Sigmoid colon (tissue), 4 donors: ENCODE results near the gene NTRK1.

Experiments used
- CTCF ChIP-seq, 4 experiments: fragments of 450-650 bp in 3 of 4; fragments of 200-600 bp in 1 of 4; IDR thresholded peaks; one replicate each; pipeline ENCODE4 v1.5.1; 2016 to 2019; ENCODE audit warnings: antibody characterized with exemption in 4 of 4, mild to moderate bottlenecking in 3 of 4, moderate library complexity in 2 of 4
- EP300 ChIP-seq, 4 donors: sonication (generic); formaldehyde crosslinking; IDR thresholded peaks; one replicate each; pipeline ENCODE4 v1.6.1; 2017; ENCODE audit warnings: antibody characterized with exemption in 4 of 4
- POLR2A ChIP-seq, 2 donors: fragments of 450-650 bp; IDR thresholded peaks; one replicate each; pipeline ENCODE4 v1.6.1; 2016; ENCODE audit warnings: antibody characterized with exemption in 2 of 2, mild to moderate bottlenecking in 2 of 2, moderate library complexity in 2 of 2

- TF ChIP-seq CTCF (IDR thresholded peaks at IDR 0.05) (no peak), EP300 (IDR thresholded peaks at IDR 0.05) (no peak), POLR2A (IDR thresholded peaks at IDR 0.05) (no peak)
Measured at GRCh38 chr1:156848461-156849150, 12.1 kb upstream of the NTRK1 start.
